DMS153 treated with DMSO at 0.1 percent for 48 hours (cell line): Measurements from ENCODE around the gene RAB35.
A peak's percentile ranks its signal among the peaks of the same experiment; 100 is the strongest.

Experiments
- DNase-seq: peaks from one replicate; lab custom pipeline; 2025; ENCODE audit not compliant: unreplicated experiment; lab: John Stamatoyannopoulos, UW

RAB35 gene

DNA sequence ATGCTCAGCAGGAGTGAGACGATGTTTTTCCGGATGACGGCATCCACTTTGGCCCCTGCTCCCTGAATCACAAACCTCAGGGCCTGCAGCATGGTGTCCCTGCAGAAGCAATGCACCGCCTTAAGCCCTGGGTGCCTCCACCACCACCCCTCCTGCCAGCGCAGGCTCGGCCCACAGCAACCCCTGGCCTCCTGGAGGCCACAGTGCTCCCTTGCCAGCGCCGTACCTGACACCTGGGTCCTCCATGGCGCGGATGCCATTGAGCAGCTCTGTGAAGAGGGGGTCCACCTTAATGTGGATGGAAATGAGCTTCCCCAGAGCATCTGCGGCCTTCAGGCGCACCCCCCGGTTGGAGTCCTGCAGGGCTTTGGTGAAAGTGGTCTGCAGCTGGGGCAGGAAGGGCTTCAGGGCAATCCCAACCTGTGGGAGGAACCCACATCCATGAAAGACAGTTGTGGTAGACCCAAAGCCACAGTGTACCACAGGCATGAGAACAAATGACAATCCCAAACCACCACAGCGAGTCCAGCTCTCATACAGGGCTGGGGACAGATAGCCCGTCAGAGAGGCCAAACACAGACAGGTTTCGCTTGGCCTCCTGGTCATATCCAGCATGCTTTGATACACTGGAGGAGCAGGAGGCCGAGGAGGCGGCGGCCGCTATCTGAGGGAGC is 17.9 kb upstream of the RAB35 start:
- no peak for DNase-seq

DNA sequence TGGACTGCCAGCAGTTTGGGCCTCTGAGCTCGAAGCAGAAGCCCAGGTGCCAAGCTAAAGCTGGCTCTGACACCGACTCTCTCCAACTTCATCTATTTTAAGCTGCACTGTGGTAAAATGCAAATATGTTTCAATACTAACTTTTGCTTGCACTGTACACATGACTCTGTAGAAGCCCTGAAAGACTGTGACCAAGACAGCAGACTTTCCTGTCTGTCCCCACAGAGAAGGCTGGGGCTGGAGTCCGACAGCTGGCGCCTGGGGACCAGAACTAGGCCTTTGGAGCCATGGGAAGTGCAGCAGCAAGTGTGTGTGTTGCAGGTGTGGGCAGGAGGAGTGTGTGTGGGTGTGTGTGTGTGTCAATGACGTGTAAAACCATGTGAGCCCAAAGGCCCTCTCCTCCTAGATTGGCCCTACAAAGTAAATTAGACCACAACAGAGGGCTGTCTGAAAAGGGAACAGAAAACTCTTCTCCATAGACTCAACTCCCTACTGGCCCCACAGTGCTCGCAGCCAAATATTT is 16.4 kb upstream of the RAB35 start:
- DNase-seq, result no peak

DNA sequence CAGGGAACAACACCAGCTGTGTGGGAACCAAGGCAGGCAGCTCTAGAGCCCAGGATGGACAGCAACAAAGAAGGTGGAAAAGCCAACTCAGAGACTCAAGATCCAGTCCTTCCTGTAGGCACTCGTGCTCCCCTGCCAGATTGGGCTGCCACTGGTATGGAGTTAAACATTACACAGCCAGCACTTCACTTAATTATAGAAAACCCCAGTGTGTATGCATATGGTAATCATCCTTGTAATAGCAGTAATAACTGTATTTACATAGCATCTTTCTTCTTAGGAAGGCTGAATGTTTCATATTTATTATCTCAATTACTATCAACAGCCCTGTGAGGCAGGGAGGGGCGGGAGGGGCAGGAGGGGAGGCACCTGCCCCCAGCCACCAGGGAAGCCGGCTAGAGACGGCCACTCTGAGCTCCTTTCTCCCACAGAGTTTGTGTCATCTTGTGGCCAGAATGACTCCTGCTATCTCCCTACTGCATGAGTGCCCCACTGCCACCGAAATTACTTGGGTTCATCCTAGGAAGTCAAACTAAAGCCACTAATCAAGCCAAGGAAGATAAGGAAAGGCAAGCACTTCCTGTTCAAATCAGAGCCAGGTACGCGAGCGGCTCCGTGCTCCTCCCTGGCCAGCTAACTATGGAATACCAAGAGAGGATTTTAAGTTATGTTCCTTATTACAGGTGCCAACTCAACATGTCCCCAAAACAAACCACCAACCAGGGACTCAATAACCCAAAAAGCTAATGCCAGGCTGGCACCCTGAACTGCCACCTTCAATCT is 15.7 kb upstream of the RAB35 start:
- no peak for DNase-seq

DNA sequence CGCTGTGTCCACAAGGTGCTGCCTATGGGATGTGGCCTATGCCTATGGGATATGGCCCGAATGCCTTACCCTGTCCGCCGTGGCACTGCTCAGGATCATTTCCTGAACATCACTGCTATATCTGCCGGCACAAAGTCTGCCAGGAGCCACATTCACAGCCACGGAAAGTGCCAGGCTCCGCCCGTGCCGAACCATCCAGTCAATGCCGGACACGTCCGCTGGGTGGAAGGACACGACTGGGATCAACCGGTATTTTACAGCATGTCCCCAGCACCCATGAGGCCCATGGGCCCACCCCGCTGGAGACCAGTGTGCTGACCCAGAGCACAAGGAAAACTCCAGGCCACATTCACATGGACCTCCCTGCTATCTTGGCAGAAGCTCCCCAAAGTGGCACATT is 14.6 kb upstream of the RAB35 start:
- DNase-seq, result no peak

DNA sequence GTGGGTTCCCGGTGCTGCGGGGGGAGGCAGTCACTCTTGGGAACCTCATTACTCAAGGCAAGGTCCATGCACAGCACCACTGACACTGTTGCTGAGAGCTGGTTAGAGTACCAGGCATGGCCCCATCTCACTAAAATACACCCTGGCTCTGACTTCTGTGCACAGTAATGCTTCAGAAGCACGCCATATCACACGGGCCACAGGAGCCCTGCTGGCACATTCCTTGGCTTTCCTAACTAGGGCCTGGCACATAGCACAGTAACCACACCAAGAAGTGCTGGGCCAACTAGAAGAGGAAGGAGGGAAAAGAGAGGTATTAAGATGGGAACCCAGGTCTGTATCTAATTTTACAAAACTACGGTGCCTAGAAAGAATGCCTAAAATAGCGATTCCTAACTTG is 13.5 kb upstream of the RAB35 start:
- no peak for DNase-seq

DNA sequence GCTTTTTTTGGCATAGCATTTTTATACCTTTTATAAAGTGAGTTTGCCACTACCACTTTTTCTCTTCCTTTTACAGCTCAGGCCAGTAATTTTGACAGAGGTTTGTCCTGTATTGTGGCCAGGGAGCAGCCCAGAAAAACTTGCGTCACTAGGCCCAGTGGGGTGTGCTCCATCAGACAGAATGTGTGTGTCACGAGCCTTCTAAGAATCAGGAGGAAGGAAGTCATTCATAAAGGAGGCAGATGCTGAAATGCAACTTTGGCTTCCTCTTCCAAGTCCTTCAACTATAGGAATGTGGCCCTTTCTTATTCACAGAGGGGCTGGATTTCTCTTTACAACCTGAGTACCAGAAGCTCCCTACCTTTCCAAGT is 10.1 kb upstream of the RAB35 start:
- no peak for DNase-seq

DNA sequence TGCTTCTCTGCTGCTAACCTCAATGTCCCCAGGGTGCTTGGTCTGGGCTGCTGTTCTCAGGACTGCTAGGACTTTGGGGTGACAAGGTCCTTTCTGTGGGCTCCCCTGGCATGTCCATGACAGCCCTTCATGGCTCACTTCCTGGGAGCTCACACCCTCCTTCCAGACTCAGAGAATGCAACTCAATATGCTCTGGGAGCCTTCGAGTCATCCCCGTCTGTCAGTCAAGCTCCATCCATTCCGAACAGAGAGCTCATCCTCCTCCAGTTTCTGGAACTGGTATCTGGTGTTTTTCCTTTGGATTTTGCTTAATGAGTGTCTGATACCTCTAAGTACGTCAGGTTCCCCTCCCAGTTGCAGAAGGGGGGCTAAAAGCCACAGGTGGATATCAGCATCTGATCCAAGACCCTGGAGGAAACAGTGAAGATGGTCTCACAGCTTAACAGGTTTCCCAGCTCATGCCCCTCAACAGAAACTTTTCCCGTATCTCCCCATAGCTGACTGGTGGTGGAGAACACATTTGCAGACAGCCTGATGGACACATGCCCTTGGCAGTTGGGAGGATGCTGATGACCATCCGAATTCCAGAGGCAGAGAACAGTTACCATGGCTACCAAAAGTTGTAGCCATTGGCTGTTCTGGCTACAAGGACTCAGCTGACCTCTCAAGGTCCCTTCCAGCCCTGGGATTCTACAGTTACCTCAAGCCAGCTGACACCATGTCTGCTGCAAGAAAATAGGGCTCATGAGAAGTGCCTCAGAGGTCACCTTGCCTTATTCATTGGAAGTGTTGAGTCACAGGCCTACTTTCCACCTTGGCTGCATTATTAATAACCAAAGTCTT is 9.5 kb upstream of the RAB35 start:
- no peak for DNase-seq

DNA sequence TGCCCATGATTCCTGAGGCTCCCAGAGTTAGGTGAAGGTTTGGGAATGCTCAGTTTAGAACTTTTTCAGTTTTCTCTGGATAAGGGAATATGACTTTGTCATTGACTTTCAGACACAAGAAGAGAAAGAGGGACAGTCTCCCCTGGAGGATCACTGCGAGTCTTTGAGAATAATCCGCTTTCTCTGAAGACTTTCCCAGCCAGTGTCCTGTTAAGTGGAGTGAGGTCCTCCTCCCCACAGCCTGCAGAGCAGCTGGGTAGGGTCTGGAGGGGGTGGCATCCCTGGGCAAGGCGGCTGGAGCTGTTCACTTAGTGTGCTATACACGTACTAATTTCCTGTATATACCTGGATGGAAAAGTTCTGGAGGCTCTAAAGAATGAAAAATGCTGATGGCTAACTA is 8.5 kb upstream of the RAB35 start:
- DNase-seq, result no peak

DNA sequence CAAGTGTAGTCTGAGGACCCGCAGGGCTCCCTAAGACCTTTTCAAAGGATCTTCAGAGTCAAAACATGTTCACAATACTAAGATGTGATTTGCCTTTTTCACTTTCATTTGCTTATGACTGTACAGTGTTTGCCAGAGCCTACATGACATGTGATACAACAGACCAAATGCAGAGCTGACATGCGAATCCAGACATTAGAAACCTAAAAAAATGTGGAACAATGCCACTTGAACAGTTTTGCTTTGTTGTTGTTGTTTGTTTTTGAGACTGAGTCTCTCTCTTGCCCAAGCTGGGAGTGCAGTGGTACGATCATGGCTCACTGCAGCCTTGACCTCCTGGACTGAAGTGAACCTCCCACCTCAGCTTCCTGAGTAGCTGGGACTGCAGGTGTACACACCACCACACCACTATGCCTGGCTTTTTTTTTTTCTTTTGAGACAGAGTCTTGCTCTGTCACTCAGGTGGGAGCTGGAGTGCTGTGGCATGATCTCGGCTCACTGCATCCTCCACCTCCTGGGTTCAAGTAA is 5.3 kb upstream of the RAB35 start:
- no peak for DNase-seq

DNA sequence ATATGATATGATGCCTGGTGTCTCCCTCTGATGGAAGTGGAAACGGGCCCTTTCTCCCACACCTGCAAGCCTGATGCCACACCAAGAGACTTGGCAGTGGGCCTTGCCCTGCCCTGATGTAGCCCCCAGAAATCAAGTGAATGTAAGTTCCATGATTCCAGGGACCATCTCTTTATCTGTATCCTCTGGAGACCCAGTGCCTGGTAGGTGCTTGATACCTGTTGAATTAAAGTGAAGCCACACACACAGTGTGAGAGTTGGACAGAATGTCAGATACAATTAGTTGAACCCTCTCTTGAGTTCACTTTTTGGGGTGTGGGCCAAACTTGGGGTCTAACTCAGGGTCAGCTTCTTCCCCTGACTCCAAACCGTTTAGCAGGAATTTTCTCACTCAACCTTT is 4.8 kb upstream of the RAB35 start:
- no peak for DNase-seq

DNA sequence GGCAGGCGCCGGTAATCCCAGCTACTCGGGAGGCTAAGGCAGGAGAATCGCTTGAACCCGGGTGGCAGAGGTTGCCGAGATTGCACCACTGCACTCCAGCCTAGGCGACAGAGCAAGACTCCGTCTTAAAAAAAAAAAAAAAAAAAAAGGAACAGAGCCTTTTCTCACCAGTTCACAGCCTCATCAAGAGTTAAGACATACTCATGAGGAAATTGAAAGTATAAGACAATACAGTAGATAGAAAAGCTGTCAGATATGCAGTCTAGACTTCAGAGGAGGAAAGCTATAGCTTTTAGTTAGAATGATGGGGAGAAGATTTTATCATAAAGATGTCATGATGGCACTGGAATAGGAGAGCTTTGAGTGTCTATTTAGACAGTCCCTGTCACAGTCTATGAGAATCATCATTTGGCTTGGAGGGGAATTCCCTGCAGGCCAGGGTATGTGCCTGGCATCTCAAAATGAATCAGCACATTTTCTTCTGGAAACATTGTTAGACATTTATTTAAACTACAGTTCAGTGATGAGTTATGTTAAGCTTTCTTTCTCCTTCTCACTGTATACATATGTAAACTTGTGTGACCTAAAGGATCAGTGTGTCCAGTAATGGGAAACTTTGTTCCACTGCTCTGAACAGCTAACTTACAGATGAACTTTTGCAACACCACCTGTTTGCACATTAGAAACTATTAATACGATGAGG is 2.9 kb upstream of the RAB35 start:
- no peak for DNase-seq

DNA sequence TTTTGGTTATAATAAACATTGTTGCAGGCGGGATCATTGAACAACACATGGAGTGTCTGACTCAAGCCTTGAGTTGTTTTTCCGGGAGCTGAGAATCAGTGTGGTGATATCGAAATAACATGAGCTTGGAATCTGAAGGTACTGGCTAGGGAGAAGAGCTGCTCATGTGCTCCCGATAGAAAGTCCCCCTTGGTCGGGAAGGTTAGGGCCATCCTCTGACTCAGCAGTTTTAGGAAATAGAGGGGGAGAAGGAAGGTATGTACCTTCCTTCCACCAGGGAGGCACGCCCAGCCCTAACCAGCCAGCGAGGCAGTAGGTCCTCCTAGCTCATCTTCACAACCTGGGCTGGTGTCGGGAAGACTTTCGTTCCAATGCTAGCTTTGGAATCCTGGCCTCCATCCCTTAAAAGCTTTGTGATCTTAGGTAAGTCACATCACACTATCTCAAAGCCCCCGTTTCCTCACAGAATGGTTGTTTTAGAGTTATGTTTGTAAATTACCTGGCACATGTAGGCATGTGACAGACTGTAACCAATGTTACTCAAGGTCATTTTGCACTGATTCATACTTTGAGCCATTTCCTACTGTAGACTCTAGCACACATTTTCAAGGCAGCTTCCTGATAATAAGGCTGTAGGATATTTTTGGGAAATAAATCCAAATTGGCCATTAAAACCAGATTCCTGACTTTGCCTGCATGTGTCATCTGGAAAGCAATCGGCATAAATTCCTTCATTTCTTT is 1.9 kb upstream of the RAB35 start:
- no peak for DNase-seq

DNA sequence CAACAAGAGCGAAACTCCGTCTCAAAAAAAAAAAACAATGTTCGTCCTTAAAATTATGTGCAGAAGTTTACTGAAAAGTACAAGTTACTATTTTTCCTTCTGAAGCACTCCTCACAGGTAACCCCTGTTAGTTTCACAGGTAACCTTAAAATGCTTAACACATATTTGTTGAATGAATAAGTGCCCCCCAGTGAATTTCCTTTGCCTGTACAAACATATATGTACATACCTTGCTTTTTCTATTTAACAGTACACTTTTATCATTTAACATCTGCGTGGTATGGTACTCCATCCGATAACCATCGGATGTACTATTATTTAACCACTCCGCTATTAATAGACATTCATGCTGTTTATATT is 1.4 kb upstream of the RAB35 start:
- no peak for DNase-seq

DNA sequence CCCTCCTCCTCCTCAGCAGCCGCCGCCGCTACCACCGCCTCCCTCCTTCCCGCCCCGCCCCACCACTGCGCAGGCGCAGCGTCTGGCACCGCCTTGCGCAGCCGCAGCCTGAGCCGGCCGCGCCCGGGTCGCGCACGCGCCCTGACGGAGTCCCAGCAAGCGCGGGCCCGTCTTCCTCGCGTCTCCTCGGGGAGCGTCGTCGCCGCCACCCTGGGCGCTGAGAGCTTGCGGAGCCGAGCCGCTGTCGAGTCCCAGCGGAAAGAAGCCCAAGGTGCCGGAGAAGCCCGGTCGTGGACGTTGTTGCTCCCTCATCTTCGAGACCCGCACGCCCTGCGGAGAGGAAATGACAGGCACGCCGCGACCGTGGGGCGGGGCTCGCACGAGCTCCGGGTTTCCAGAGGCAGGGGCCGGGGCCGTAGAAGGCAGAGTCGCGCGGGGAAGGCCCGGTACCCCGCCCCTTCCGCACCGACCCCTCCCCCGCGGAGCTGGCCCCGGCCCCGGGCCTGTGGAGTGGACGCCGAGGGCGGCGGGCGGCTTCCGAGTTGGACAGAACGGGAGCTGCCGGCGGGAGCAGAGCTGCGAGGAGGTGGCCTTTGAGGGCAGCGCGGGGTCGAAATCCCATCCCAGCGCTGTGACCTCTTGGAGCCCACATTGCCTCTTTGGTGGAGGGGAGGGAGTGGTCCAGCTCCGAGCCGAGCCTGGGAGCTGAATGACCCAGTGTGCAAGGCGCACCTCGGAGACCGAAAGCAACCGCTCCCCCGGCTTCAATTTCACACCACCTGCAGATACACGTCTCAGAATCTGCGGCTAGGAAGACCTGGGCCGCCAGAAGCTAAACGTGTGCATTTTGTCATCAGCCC is 469 bp upstream of the RAB35 start:
- peak; percentile 84 for DNase-seq

DNA sequence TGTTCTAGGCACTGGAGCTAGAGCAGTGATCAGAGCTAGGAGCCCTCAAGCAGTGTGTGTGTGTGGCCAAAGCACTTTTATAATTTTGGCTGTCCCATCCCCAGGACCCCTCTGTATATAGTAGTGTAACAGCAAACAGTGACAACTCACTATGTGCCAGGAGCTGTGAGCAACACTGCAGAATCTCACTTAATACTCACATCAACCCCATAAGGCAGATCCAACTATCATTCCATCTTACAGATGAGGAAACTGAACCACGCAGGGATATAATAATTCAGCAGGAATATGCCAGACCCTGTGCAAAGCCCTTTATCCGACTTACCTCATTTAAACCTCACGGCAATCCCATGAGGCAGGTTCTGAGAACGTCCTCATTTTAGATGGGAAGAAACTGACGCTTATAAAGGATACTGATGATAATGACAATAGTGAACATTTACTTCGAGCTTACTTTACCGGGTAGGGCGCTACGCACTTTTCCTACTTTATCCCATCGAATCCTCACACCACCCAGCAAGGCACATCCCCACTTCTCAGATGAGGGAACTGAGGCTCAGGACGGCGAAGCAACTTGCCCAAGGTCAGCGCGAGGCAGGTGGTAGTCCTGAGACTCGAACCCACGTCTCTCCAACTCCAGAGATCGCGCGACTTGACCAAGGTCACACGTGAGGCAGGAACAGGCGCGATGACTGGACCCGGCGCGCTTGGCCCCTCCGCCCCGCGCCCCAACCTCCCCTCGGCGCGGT is 687 bp downstream of the RAB35 start:
- DNase-seq, result no peak

DNA sequence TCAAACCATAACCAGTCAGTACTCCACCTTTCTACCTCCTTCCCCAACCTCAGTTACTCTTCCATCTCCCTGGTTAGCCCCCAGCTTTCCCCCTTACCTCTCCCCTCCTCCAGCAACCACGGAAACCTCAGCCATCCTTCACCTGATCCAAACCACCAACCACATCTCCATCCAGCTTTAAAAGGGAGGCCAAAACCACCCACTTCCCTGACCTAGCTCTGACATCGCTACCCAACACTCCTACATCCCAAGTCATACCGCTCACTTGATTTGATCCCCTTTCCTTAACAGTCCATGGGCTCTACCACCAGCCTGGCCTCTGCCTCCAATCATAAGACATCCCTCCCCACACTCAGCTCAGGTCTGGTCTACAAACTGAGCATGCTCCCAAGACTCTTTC is 1.5 kb downstream of the RAB35 start:
- DNase-seq, result no peak

DNA sequence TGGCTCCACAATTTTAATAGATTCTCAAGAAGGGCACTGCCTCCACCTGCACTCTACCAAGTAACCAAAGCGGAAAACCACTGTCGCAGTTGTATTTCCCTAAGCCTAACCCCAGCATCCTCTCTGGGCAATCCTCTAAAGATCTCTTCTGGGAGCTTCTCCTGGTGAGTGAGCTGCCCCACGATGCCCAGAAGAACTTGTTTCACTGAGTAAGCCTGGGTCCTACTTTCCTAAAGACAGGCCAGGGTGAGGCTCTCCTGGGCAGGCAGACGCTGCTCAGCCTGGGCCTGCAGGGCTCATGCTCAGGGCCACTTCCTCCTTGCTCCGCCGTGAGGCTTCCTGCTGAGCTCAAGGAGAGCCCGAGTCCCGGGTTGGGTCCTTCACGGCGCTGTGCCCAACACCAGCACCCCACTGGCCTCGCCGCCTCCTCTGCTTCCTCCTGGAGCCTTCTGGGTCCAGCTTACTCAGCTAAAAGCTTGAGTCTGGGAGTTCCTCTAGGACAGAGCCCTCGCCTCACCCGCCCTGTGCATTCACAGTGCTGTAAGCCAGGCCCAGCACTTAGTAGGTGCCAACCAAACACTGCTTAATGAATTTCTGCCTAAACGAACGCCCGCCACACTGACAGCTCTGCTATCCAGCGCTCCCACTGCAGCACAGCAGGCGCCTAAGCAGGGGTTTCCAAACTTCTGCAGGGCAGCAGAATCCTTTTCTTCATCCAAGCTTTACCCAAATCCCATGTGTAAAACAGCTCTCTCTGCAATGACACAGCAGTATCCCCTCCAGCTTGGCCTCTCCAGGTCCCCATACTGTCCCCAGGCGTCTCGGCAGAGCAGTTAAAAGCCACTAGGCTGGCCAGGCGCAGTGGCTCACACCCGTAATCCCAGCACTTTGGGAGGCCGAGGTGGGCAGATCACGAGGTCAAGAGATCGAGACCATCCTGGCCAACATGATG is 5.7 kb downstream of the RAB35 start:
- DNase-seq, result no peak
